ENCODE measurements around the gene CDC25B. TPM values are rescaled to one million over a fixed set of nuclear protein-coding genes. Genes with fewer than 3 reads are reported as not detected.

The CDC25B gene
- total and polyA plus RNA-seq, 2 of the 13 experiments (the other 11 are each of a cell fraction or from before 2014, with no cell fraction given) = 14.5 to 19.4 TPM

DNA sequence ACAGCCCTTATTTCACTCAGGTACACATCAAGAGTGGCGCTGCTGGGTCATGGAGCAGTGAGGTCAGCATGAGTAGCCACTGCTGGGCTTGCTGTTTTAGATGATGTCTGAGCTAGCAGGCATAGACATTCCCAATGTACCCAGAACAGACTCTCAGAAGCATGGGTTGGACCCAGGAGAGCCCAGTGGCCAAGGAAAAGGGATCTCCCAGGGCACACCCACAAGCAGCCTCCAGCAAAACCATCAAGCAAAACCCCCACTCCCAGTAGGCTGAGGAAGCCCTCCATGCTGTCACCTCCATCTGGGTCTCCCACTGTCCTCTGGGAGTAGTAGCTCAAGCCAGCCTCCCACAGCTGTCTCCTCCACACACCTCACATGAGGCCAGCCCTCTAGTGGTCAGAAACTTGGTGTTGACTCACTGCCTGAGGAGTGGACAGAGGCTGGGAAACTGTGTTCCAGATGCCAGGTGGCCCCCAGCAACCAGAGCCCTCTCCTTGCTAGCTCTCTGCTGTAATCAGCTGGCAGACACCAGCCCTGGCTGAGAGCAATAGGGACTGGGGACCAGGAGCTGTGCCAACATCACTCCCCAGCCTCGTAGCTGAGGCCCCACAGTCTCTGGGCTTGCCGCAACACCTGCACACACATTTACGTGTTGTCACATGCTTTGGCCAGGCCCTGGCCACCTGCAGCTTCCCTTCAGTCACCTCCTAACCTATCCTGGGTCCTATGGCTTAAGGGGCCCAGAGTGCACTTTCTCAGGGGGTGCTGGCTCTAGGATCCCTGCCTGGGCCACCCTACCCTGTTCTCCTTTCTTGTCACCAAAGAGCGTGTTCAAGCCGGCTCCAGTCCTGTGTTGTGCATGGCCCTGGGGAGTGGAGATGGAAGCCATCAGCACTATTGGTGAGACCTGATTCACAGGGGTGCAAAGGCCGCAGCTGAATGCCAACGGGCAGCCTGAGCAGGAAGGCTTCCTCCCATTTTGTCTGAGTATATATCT, 22.3 kb downstream of the CDC25B start (continued):
- TF ChIP-seq HOXD1 (CRISPR knock-in tag; IDR thresholded peaks at IDR 0.05) = 0 out of 2 replicates have a peak, but pooled peaks have one; percentile 6
- TF ChIP-seq HES4 (CRISPR knock-in tag; IDR thresholded peaks at IDR 0.05; ENCODE audit: borderline replicate concordance) = no peak
- no peak for TF ChIP-seq CAMTA2 (CRISPR knock-in tag; IDR thresholded peaks at IDR 0.05; ENCODE audit: borderline replicate concordance)
- peak; percentile 94 for TF ChIP-seq ZNF501 (CRISPR knock-in tag; IDR thresholded peaks at IDR 0.05)
- no peak for TF ChIP-seq U2AF2 (IDR thresholded peaks at IDR 0.05; ENCODE audit: low read depth, low read length)
- TF ChIP-seq KDM5B (CRISPR knock-in tag; IDR thresholded peaks at IDR 0.05; ENCODE audit: borderline replicate concordance) = no peak; the same call in 1 of the 2 replicates
- no peak for TF ChIP-seq ZNF317 (CRISPR knock-in tag; IDR thresholded peaks at IDR 0.05)
- no peak for TF ChIP-seq ZNF775 (CRISPR knock-in tag; IDR thresholded peaks at IDR 0.05; ENCODE audit: borderline replicate concordance)
- TF ChIP-seq, protein P1, sequence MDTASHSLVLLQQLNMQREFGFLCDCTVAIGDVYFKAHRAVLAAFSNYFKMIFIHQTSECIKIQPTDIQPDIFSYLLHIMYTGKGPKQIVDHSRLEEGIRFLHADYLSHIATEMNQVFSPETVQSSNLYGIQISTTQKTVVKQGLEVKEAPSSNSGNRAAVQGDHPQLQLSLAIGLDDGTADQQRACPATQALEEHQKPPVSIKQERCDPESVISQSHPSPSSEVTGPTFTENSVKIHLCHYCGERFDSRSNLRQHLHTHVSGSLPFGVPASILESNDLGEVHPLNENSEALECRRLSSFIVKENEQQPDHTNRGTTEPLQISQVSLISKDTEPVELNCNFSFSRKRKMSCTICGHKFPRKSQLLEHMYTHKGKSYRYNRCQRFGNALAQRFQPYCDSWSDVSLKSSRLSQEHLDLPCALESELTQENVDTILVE (CRISPR knock-in tag; IDR thresholded peaks at IDR 0.05) = peak; percentile 70
- TF ChIP-seq MTA1 (CRISPR knock-in tag; IDR thresholded peaks at IDR 0.05; ENCODE audit: borderline replicate concordance) = 0 out of 2 replicates have a peak, but pooled peaks have one; percentile 52
- TF ChIP-seq ZNF331 (CRISPR knock-in tag; IDR thresholded peaks at IDR 0.05) = peak; percentile 96
- peak; percentile 83 for TF ChIP-seq FOXO1 (CRISPR knock-in tag; IDR thresholded peaks at IDR 0.05)
- TF ChIP-seq ZNF121 (CRISPR knock-in tag; IDR thresholded peaks at IDR 0.05) = peak; percentile 40; the same call in 1 of the 2 replicates
- no peak for TF ChIP-seq KLF9 (CRISPR knock-in tag; IDR thresholded peaks at IDR 0.05; ENCODE audit: low read depth)
- no peak for TF ChIP-seq ZNF75D (CRISPR knock-in tag; IDR thresholded peaks at IDR 0.05; ENCODE audit: borderline replicate concordance)
- TF ChIP-seq, protein P2, sequence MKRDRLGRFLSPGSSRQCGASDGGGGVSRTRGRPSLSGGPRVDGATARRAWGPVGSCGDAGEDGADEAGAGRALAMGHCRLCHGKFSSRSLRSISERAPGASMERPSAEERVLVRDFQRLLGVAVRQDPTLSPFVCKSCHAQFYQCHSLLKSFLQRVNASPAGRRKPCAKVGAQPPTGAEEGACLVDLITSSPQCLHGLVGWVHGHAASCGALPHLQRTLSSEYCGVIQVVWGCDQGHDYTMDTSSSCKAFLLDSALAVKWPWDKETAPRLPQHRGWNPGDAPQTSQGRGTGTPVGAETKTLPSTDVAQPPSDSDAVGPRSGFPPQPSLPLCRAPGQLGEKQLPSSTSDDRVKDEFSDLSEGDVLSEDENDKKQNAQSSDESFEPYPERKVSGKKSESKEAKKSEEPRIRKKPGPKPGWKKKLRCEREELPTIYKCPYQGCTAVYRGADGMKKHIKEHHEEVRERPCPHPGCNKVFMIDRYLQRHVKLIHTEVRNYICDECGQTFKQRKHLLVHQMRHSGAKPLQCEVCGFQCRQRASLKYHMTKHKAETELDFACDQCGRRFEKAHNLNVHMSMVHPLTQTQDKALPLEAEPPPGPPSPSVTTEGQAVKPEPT (CRISPR knock-in tag; IDR thresholded peaks at IDR 0.05; ENCODE audit: low read depth) = no peak
- TF ChIP-seq ZNF350 (CRISPR knock-in tag; IDR thresholded peaks at IDR 0.05; ENCODE audit: borderline replicate concordance, low read depth) = peak; percentile 88
- TF ChIP-seq, protein P3, sequence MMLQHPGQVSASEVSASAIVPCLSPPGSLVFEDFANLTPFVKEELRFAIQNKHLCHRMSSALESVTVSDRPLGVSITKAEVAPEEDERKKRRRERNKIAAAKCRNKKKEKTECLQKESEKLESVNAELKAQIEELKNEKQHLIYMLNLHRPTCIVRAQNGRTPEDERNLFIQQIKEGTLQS (CRISPR knock-in tag; IDR thresholded peaks at IDR 0.05) = peak; percentile 52; the same call in 1 of the 2 replicates
- TF ChIP-seq, protein P4, sequence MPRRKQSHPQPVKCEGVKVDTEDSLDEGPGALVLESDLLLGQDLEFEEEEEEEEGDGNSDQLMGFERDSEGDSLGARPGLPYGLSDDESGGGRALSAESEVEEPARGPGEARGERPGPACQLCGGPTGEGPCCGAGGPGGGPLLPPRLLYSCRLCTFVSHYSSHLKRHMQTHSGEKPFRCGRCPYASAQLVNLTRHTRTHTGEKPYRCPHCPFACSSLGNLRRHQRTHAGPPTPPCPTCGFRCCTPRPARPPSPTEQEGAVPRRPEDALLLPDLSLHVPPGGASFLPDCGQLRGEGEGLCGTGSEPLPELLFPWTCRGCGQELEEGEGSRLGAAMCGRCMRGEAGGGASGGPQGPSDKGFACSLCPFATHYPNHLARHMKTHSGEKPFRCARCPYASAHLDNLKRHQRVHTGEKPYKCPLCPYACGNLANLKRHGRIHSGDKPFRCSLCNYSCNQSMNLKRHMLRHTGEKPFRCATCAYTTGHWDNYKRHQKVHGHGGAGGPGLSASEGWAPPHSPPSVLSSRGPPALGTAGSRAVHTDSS (CRISPR knock-in tag; conservative IDR thresholded peaks at IDR 0.05) = peak; percentile 22
- peak; percentile 70; the same call in 1 of the 2 replicates for TF ChIP-seq SNAPC2 (CRISPR knock-in tag; IDR thresholded peaks at IDR 0.05)

Measured in HepG2 (cell line).